ENCODE data around the gene SCAMP1. TPM values are rescaled to one million over a fixed set of nuclear protein-coding genes. Genes with fewer than 3 reads are reported as not detected.

The SCAMP1 gene
- total and polyA plus RNA-seq, 2 experiments from 2014 or later, result 32.4 to 33.4 TPM

DNA sequence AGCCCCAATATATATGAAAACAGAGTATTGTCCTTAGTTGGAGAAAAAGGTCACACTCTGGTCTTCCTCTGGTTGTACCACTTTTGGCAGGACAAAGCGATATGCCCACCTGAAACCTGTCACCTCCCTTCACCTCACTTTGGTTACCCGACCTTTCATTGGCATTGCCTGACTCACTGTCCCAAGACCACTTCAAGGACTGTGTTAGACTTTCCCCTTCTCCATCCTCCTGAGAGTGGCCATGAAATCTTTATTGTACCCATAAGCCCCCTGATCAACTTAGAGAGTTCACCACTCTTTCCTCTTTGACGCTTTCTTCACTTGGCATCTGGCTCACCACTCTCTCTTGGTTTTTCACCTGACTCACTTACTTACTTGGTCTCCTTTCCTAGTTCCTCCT, 33.5 kb upstream of the SCAMP1 start:
- no peak for DNase-seq (ENCODE audit: low read depth in 1 of 2, low spot score in 1 of 2)
- Histone ChIP-seq H3K27ac (no peak overlapping the region), H3K9me3 (ENCODE audit: low read depth) (no peaks in the 10 kb centered on the region), H3K27me3 (no peaks in the 10 kb centered on the region), H3K4me3 (no peak overlapping the region), H3K4me1 (ENCODE audit: low read depth) (no peaks in the 10 kb centered on the region), H3K36me3 (no peaks in the 10 kb centered on the region)
- no peak for TF ChIP-seq CTCF (IDR thresholded peaks at IDR 0.05; ENCODE audit: low read depth, low read length)

- DNase-seq (ENCODE audit: low read depth in 1 of 2, low spot score in 1 of 2), result no peak
- no peak overlapping the region for H3K27ac ChIP-seq
- H3K27me3 ChIP-seq, result no peaks in the 10 kb centered on the region
These were observed 32.5 kb upstream of the SCAMP1 start for GRCh38 chr5:78327761-78328510.

GRCh38 chr5:78328585-78329173, 31.7 kb upstream of the SCAMP1 start:
- Histone ChIP-seq H3K9me3 (ENCODE audit: low read depth) (no peaks in the 10 kb centered on the region), H3K4me1 (ENCODE audit: low read depth) (no peaks in the 10 kb centered on the region), H3K27ac (no peak overlapping the region), H3K4me3 (no peak overlapping the region), H3K27me3 (no peaks in the 10 kb centered on the region), H3K36me3 (no peaks in the 10 kb centered on the region)
- peak in 1 of 2 donors; percentile 56 for DNase-seq (ENCODE audit: low read depth in 1 of 2, low spot score in 1 of 2)
- TF ChIP-seq CTCF (IDR thresholded peaks at IDR 0.05; ENCODE audit: low read depth, low read length), result no peak

More at GRCh38 chr5:78327761-78328510, 32.5 kb upstream of the SCAMP1 start:
- Histone ChIP-seq H3K4me3 (no peak overlapping the region), H3K4me1 (ENCODE audit: low read depth) (no peaks in the 10 kb centered on the region), H3K36me3 (no peaks in the 10 kb centered on the region), H3K9me3 (ENCODE audit: low read depth) (no peaks in the 10 kb centered on the region)
- no peak for TF ChIP-seq CTCF (IDR thresholded peaks at IDR 0.05; ENCODE audit: low read depth, low read length)

DNA sequence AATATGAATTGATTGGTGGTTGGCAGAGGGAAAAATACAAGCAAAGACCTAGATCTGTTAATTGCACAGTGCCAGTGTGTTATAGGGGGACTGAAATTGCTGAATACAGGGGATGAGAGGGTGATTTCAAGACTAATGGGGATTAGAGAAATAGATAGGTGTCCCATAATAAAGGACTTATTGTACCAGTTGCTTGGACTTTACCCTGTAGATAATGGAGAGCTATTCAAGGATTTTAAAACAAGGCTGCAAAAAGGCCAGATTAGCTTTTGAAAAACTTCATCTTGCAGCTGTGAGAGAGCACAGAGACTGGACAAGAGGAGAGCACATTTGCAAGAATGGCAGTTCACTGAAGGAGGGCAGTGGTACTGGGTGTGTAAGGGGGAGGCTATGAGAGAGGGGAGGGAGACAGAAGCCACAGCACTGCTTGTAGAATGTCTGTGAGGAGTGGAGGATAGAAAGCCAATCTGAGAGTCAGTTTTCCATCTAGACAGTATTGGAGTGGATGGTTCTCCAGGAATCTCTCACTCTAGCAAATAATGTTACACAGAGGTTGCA, 28.8 kb upstream of the SCAMP1 start:
- H3K4me3 ChIP-seq, result no peak overlapping the region
- no peaks in the 10 kb centered on the region for H3K9me3 ChIP-seq (ENCODE audit: low read depth)
- no peaks in the 10 kb centered on the region for H3K36me3 ChIP-seq
- H3K27ac ChIP-seq, result no peak overlapping the region
- no peaks in the 10 kb centered on the region for H3K27me3 ChIP-seq
- DNase-seq (ENCODE audit: low read depth in 1 of 2, low spot score in 1 of 2), result no peak
- TF ChIP-seq CTCF (IDR thresholded peaks at IDR 0.05; ENCODE audit: low read depth, low read length), result no peak
- H3K4me1 ChIP-seq (ENCODE audit: low read depth), result no peaks in the 10 kb centered on the region

- DNase-seq (ENCODE audit: low read depth in 1 of 2, low spot score in 1 of 2), result no peak
- Histone ChIP-seq H3K36me3 (no peaks in the 10 kb centered on the region), H3K4me3 (no peak overlapping the region), H3K4me1 (ENCODE audit: low read depth) (no peaks in the 10 kb centered on the region), H3K9me3 (ENCODE audit: low read depth) (no peaks in the 10 kb centered on the region), H3K27ac (no peak overlapping the region), H3K27me3 (no peaks in the 10 kb centered on the region)
- no peak for TF ChIP-seq CTCF (IDR thresholded peaks at IDR 0.05; ENCODE audit: low read depth, low read length)
These were observed 25.6 kb upstream of the SCAMP1 start for GRCh38 chr5:78334811-78335210.

Data from cardiac muscle cell (in vitro differentiated cells and primary cell).